NCI-H226 (cell line): ENCODE data around the gene TMEM59.
"Not testable (repeated sequence)": the region's sequence is repeated elsewhere in the genome, so short reads cannot be mapped to it uniquely, and the experiment has no call there.

Experiments
- DNase-seq: peaks from one replicate; pipeline ENCODE4 v3.0.0-alpha.2; 2015

The TMEM59 gene

DNA sequence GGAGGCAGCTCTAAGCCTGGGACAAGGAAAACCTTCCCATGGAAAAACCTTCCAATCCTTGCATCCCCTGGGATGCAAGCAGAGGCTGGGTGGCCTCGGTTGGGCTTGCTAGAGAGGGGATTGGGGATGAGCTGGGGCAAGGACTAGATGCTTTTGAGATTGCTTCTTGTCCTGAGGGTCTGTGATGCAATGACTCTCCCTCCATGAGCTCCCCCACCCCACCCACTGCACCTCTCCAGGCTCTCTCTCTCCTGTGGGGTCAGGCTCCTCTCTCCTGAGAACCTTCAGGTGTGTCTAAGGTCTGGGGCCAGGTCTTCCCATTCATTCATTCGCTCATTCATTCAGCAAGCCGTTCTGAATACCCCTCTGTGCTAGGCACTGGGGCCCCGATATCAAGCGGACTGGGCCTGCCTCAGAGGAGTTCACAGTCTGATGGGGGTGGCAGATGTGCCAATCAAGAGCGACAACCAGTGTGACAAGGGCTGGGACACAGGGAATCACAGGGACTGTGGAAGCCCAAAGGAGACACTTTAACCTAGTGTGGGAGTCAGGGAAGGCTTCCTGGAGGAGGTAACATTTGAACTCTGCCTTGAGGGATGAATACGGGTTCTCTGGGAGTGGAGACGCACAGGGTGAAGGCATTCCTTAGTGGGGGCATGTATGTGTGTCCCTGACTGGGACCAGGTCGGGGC lies 41.5 kb downstream of the TMEM59 start:
- DNase-seq = no peak

GRCh38 chr1:54010415-54011117 lies 42.4 kb downstream of the TMEM59 start:
- no peak for DNase-seq

DNA sequence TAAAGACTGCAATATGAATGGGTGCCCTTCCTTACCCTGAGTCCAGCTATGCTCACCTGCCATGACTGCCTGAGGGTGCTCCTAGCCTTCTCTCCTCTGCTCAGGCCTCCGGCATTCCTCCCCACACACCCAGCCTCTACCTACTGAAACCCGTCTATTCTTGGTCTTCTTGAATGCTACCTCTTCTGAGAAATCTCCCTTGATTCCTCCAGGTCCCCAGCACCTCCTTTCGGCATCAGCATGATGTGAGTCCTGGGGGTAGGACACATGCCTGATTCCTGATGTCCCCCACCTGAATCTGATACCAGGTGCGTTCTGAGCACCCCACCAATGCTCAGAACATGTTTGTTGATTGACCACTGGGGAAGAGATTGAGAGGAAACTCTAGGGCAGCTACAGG lies 43.6 kb downstream of the TMEM59 start:
- DNase-seq = no peak

GRCh38 chr1:54008876-54009275 lies 44.1 kb downstream of the TMEM59 start:
- DNase-seq = no peak

- DNase-seq = no peak
Measured at GRCh38 chr1:54007613-54008012, 45.4 kb downstream of the TMEM59 start.

DNA sequence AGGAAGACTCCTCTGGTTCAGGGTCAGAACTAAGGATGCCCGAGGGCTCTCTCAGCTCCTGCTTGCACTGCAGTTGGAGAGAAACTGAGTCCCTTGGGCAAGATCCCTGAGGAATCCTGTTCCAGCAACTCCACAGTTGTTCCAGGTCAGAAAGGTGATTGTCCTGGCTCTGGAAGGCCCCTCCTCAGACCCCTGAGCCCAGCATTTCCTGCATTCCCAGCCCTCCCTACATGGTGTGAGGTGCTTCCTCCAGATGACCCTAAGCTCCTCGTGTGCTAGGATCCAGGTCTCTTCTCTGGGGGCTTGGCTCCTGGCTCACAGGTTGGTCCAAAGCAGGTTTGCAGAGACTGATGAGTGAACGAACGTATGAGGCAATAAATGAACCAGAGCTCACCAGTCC lies 46.5 kb downstream of the TMEM59 start:
- DNase-seq = no peak

GRCh38 chr1:54004481-54005049 lies 48.4 kb downstream of the TMEM59 start:
- DNase-seq = no peak

DNA sequence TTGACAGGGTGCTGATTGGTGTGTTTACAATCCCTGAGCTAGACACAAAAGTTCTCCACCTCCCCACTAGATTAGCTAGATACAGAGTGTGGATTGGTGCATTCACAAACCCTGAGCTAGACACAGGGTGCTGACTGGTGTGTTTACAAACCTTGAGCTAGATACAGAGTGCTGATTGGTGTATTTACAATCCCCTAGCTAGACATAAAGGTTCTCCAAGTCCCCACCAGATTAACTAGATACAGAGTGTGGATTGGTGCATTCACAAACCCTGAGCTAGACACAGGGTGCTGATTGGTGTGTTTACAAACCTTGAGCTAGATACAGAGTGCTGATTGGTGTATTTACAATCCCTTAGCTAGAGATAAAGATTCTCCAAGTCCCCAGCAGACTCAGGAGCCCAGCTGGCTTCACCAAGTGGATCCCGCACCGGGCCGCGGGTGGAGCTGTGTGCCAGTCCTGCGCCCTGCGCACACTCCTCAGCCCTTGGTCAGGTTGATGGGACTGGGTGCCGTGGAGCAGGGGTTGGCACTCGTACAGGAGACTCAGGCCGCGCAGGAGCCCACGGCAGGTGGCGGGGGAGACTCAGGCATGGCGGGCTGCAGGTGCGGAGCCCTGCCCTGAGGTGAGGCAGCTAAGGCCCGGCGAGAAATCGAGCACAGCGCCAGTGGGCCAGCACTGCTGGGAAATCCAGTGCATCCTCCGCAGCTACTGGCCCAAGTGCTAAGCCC lies 49.1 kb downstream of the TMEM59 start:
- not testable (repeated sequence) for DNase-seq

- DNase-seq = no peak
Measured at GRCh38 chr1:54003249-54003646, 49.8 kb downstream of the TMEM59 start.

DNA sequence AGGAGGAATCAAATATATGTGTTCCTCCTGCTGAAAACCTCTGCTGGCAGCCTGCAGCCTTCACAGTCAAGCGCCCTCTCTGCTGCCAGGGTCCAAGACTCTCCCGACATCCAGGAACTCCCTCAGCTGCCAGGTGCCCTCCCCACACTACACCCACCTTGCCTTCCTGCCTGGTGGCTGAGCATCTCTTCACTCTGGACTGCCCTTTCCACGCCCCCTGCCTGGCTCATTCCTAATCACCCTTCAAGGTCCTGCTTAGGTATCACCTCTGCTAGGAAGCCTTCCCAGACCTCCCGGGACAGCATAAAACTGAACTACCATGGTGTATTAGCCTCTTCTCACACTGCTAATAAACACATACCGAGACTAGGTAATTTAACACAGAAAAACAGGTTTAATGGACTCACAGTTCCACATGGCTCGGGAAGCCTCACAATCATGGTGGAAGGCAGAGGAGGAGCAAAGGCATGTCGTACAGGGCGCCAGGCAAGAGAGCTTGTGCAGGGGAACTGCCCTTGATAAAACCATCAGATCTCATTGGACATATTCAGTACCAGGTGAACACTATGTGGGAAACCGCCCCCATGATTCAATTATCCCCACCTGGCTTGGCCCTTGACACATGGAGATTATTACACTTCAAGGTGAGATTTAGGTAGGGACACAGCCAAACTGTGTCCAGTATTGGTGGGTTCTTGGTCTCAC lies 50.3 kb downstream of the TMEM59 start:
- DNase-seq = no peak

DNA sequence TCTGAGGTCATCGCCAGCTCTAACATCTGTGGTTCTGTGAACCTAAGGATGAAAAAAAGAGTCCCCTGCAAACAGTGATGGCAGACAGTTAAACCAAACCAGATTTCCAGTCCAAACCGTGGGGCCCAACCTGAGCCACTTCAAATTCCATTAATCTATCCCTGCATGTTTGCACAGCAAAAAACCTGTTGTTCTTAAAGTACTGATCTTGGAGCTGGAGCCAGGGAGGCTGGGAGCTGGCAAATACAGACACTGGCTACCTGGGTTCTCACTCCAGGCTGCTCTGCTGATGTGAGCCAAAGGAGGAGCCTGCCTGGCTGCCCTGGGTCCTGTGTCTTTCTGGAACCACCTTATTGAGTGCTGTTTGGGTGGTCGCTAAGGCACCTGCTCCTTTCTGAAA lies 51.4 kb downstream of the TMEM59 start:
- DNase-seq = no peak

- no peak for DNase-seq
Measured at GRCh38 chr1:53999920-54000319, 53.1 kb downstream of the TMEM59 start.

- DNase-seq = no peak
Measured at GRCh38 chr1:53998223-53998622, 54.8 kb downstream of the TMEM59 start.

DNA sequence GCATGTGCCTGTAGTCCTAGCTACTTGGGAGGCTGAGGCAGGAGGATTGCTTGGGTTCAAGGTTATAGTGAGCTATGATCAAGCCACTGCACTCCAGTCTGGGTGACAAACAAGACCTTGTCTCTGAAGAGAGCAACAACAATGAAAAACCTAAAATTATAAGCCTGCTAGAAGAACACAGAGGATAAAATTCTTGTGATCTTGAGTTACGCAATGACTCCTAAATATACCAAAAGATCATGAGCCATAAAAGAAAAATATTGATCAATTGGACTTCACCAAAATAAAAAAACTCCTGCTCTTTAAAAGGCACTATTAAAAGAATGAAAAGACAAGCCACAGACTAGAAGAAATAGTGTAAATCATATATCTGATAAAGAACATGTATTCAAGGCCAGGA lies 57.3 kb downstream of the TMEM59 start:
- no peak for DNase-seq

DNA sequence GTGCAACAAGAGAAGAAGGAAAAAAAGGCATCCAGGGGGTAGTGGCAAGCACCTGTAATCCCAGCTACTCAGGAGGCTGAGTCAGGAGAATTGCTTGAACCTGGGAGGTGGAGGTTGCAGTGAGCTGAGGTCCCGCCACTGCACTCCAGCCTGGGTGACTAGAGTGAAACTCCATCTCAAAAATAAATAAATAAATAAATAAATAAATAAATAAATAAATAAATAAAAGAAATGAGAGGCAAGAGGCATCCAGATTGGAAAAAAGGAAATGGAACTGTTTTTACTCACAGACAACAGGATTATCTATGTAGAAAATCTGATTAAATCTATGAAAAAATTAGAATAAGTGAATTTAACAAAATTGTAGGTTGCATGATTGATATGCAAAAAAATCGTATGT lies 58.5 kb downstream of the TMEM59 start:
- DNase-seq = not testable (repeated sequence)

- DNase-seq = no peak
Measured at GRCh38 chr1:53992085-53992874, 60.7 kb downstream of the TMEM59 start.

- peak; percentile 51 for DNase-seq
Measured at GRCh38 chr1:53987880-53988279, 65.1 kb downstream of the TMEM59 start.

DNA sequence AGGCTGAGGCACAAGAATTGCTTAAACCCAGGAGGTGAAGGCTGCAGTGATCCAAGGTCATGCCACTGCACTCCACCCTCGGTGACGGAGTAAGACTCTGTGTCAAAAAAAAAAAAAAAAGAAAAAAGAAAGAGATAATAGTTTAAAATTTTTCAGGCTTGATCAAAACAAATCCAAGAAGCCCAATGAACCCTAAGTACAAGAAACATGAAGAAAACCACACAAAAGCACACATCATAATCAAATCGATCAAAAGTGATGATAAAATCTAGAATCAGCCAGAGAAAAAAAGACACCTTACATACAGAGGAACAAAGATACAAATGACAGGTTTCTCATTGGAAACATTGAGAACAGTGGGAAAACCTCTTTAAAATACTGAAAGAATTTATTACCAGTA lies 66.5 kb downstream of the TMEM59 start:
- DNase-seq = no peak

- no peak for DNase-seq
Measured at GRCh38 chr1:53984726-53985125, 68.3 kb downstream of the TMEM59 start.

GRCh38 chr1:53982763-53983104 lies 70.3 kb downstream of the TMEM59 start:
- no peak for DNase-seq

DNA sequence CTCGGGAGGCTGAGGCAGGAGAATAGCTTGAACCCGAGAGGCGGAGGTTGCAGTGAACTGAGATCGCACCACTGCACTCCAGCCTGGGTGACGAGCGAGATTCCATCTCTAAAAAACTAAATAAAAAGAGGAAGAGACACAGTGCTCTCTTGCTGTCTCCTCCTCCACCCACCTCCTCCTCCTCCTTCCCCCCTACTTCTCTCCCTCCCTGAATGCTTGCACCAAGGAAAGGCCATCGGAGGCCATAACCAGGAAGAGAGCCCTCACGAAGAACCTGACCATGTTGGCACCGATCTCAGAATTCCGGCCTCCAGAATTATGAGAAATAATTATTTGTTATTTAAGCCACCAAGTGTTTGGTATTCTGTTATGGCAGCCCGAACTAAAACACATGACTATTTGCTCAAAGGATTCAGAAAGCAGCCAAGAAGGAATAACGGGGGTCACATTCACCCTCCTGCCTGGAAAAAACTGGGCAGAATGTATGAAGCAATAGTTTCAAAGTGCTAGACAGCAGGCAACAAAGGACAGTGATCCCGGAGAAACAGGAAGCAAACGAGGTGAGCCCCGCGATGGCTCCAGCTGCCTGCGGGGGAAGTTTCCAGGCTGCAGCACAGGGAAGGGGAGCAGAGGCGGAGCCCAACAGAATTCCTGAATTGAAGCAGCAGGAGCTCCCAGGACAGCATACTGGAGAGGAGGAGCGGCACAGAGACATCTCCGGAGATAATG lies 70.8 kb downstream of the TMEM59 start:
- DNase-seq = peak; percentile 78

GRCh38 chr1:53981220-53981619 lies 71.8 kb downstream of the TMEM59 start:
- no peak for DNase-seq
